Endometrial microvascular endothelial cells (primary cell): Measurements from ENCODE around the gene DPP10. TPM values are rescaled to one million over a fixed set of nuclear protein-coding genes. Genes with fewer than 3 reads are reported as not detected.
"Not testable (repeated sequence)": the region's sequence is repeated elsewhere in the genome, so short reads cannot be mapped to it uniquely, and the experiment has no call there.

ENCODE experiments used
- in situ Hi-C: cut with HindIII; loops from 2 replicates; pipeline ENCODE4 v1.10.0; 2017; ENCODE audit warnings: low sequenced_read_pairs, low pct_unique_long_range_greater_than_20kb; ENCODE audit errors: inconsistent ontology term
- total RNA-seq: library from RNA; depleted of rRNA; stranded (reverse); fragments of >200 nt; gene quantifications from one replicate; pipeline ENCODE4 v1.2.3, GENCODE V29; 2015; ENCODE audit errors: inconsistent ontology term

Gene DPP10
- total RNA-seq, 1 donor from 2014 or later, result not detected

- in situ Hi-C loops, result no loop called here
Measured at GRCh38 chr2:114496959-114497358, 54.5 kb downstream of the DPP10 start.

GRCh38 chr2:114499101-114499500 is 56.7 kb downstream of the DPP10 start:
- in situ Hi-C loops, result no loop called here

GRCh38 chr2:114507744-114508143 is 65.3 kb downstream of the DPP10 start:
- in situ Hi-C loops, result no loop called here

- in situ Hi-C loops, result no loop called here
Measured at GRCh38 chr2:114515882-114516281, 73.4 kb downstream of the DPP10 start.

- in situ Hi-C loops, result no loop called here
Measured at GRCh38 chr2:114517580-114517979, 75.1 kb downstream of the DPP10 start.

GRCh38 chr2:114518738-114519137 is 76.3 kb downstream of the DPP10 start:
- in situ Hi-C loops, result no loop called here

- in situ Hi-C loops, result not testable (repeated sequence)
Measured at GRCh38 chr2:114522612-114523011, 80.2 kb downstream of the DPP10 start.

GRCh38 chr2:114525955-114526354 is 83.5 kb downstream of the DPP10 start:
- in situ Hi-C loops, result no loop called here

GRCh38 chr2:114526841-114527240 is 84.4 kb downstream of the DPP10 start:
- in situ Hi-C loops, result no loop called here

GRCh38 chr2:114527330-114527983 is 85.0 kb downstream of the DPP10 start:
- in situ Hi-C loops, result no loop called here

- in situ Hi-C loops, result no loop called here
Measured at GRCh38 chr2:114534116-114535084, 92.0 kb downstream of the DPP10 start.

GRCh38 chr2:114537777-114538176 is 95.3 kb downstream of the DPP10 start:
- in situ Hi-C loops, result no loop called here

GRCh38 chr2:114542695-114543094 is 100.3 kb downstream of the DPP10 start:
- in situ Hi-C loops, result no loop called here

- in situ Hi-C loops, result no loop called here
Measured at GRCh38 chr2:114543236-114543766, 100.9 kb downstream of the DPP10 start.

- in situ Hi-C loops, result no loop called here
Measured at GRCh38 chr2:114545052-114545451, 102.6 kb downstream of the DPP10 start.

GRCh38 chr2:114546531-114546930 is 104.1 kb downstream of the DPP10 start:
- in situ Hi-C loops, result no loop called here

GRCh38 chr2:114548151-114548550 is 105.7 kb downstream of the DPP10 start:
- in situ Hi-C loops, result no loop called here

GRCh38 chr2:114550364-114550763 is 107.9 kb downstream of the DPP10 start:
- in situ Hi-C loops, result no loop called here

- in situ Hi-C loops, result no loop called here
Measured at GRCh38 chr2:114550895-114551793, 108.7 kb downstream of the DPP10 start.
